Gastroesophageal sphincter (tissue), 4 donors: ENCODE measurements around the gene RNF213. TPM values are rescaled to one million over a fixed set of nuclear protein-coding genes. Genes with fewer than 3 reads are reported as not detected.

Experiments
- ATAC-seq: fragments of 150-250 bp; one replicate; pipeline ENCODE4 v1.9.1; 2016; ENCODE audit warnings: mild to moderate bottlenecking, moderate library complexity
- H3K27ac ChIP-seq, 4 donors: fragments of 200-600 bp; sonication (generic) in 3 of 4; 1 replicate in 3 of 4; 2 replicates in 1 of 4; pipeline ENCODE4 v1.5.1; 2016 to 2019
- H3K27me3 ChIP-seq: fragments of 200-600 bp; sonication (generic); one replicate; pipeline ENCODE4 v1.5.1; 2019
- H3K36me3 ChIP-seq, 2 donors: fragments of 200-600 bp; sonication (generic); one replicate each; pipeline ENCODE4 v1.5.1; 2019; ENCODE audit warnings: control low read depth in 1 of 2
- H3K4me1 ChIP-seq, 3 donors: fragments of 200-600 bp; sonication (generic); 1 replicate in 2 of 3; 2 replicates in 1 of 3; pipeline ENCODE4 v1.5.1; 2016 to 2019; ENCODE audit warnings: control low read depth in 2 of 3
- H3K4me3 ChIP-seq, 2 donors: fragments of 200-600 bp; sonication (generic); one replicate each; pipeline ENCODE4 v1.5.1; 2019; ENCODE audit warnings: mild to moderate bottlenecking in 1 of 2, moderate library complexity in 1 of 2
- H3K9me3 ChIP-seq, 3 donors: fragments of 200-600 bp; sonication (generic); one replicate each; pipeline ENCODE4 v1.5.1; 2017 to 2019; ENCODE audit warnings: control low read depth in 2 of 3
- EP300 ChIP-seq: sonication (generic); formaldehyde crosslinking; IDR thresholded peaks from one replicate; pipeline ENCODE4 v1.6.1; 2017; ENCODE audit warnings: antibody characterized with exemption, mild to moderate bottlenecking
- POLR2A ChIP-seq, 2 donors: fragments of 450-650 bp; IDR thresholded peaks; one replicate each; pipeline ENCODE4 v1.6.1; 2017; ENCODE audit warnings: antibody characterized with exemption in 2 of 2, mild to moderate bottlenecking in 2 of 2, moderate library complexity in 1 of 2
- POLR2AphosphoS5 ChIP-seq: sonication (generic); formaldehyde crosslinking; IDR thresholded peaks from one replicate; pipeline ENCODE4 v1.6.1; 2017; ENCODE audit warnings: antibody characterized with exemption
- WGBS, 2 donors: methylation state at CpG; one replicate each; pipeline ENCODE4 v1.1.5; 2018; ENCODE audit warnings: low coverage in 1 of 2; 5-methylcytosine and 5-hydroxymethylcytosine counted together
- total RNA-seq, 4 donors: library from RNA; depleted of rRNA; stranded (reverse); fragments of >200 nt; gene quantifications; one replicate each; pipeline ENCODE4 v1.1.0, GENCODE V29; 2016
- TF ChIP-seq, protein P1 (sequence below), 4 experiments: fragments of 200-600 bp in 2 of 4; fragments of 450-650 bp in 2 of 4; sonication (generic) in 1 of 4; IDR thresholded peaks; one replicate each; pipeline ENCODE4 v1.5.1; 2017 to 2019; ENCODE audit warnings: antibody characterized with exemption in 4 of 4, mild to moderate bottlenecking in 2 of 4, moderate library complexity in 2 of 4

RNF213 gene
- total RNA-seq, 4 donors from 2014 or later, result 59.2 to 87.6 (median 67.8) TPM

DNA sequence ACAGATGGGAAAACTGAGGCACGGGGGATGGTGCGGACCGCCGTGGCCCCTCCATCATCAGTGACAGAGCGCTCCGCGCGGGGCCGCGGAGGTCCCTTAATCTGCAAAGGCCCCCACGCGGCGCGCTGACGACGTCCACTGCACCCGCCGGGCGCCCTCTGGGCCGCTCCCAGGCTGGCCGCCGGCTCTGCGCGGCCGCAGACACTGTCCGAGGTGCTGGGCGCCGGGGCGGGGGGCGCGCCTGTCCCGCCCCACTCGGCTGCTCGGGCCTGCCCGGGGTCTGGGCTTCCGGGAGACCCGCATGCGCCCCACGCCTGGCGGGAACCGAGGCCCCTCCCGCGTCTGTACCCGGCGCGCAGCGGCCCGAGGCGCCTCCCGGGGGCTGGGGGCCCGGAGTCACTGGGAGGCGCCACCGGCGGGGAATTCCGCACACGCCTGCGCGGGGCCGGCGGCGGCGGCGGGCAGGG lies 550 bp upstream of the RNF213 start:
- H3K27ac ChIP-seq, result peak overlapping the region; percentile 84 to 97 (median 94)
- 0 to 1% methylated on average over 3 to 10 of the region's 63 CpGs for WGBS, 2 donors
- TF ChIP-seq, protein P1, sequence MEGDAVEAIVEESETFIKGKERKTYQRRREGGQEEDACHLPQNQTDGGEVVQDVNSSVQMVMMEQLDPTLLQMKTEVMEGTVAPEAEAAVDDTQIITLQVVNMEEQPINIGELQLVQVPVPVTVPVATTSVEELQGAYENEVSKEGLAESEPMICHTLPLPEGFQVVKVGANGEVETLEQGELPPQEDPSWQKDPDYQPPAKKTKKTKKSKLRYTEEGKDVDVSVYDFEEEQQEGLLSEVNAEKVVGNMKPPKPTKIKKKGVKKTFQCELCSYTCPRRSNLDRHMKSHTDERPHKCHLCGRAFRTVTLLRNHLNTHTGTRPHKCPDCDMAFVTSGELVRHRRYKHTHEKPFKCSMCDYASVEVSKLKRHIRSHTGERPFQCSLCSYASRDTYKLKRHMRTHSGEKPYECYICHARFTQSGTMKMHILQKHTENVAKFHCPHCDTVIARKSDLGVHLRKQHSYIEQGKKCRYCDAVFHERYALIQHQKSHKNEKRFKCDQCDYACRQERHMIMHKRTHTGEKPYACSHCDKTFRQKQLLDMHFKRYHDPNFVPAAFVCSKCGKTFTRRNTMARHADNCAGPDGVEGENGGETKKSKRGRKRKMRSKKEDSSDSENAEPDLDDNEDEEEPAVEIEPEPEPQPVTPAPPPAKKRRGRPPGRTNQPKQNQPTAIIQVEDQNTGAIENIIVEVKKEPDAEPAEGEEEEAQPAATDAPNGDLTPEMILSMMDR (IDR thresholded peaks at IDR 0.05), result peak in 3 of 4 experiments; percentile 20 to 37 (median 25)
- TF ChIP-seq EP300 (no peak), POLR2AphosphoS5 (peak; percentile 28), POLR2A (IDR thresholded peaks at IDR 0.05) (peak; percentile 60 to 67)

DNA sequence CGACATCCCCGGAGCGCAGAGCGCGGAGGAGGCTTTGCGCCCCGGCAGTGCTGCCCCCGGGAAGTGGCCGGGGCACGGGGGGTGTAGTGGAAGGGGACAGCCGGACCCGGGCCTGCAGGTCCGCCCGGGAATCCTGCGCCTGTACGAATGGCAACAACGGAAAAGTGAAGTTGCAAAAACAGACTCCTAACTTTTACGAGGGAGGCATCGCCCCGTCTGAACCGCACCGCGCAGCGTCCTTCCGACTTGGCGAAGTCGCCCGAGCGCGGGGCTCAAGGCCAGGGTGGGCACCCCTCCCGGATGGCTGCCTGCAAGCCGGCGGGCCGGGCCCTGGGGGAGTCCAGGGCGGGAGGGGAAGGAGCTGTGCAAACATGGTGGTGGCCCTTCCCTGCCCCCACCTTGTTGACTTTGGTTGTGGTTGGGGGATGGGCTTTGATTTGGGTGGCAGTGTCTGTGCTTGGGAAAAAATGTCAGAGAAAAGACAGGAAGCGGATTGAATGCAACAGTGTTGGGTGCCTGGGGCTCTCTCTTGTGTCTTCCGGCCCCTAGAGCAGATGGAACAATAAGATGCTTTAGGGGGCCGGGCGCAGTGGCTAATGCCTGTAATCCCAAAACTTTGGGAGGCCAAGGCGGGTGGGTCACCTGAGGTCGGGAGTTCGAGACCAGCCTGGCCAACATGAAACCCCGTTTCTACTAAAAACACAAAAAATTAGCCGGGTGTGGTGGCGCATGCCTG lies 675 bp downstream of the RNF213 start:
- Histone ChIP-seq H3K4me1 (peaks cover 2 to 55% (median 26%) of the 10 kb centered on the region in 3 donors), H3K4me3 (peak overlapping the region; percentile 97 to 99), H3K9me3 (no peaks in the 10 kb centered on the region), H3K27me3 (no peaks in the 10 kb centered on the region), H3K36me3 (peaks cover 0 to 25% of the 10 kb centered on the region in 2 donors), H3K27ac (peak overlapping the region; percentile 96 to 99 (median 98))
- peak; percentile 26 for ATAC-seq
- TF ChIP-seq POLR2A (IDR thresholded peaks at IDR 0.05), result no peak
- 17 to 18% methylated on average over 1 to 8 of the region's 45 CpGs for WGBS, 2 donors

More for the DNA sequence above, 550 bp upstream of the RNF213 start:
- H3K4me3 ChIP-seq, result peak overlapping the region; percentile 63 to 78
- peak; percentile 88 for ATAC-seq
- H3K27me3 ChIP-seq, result no peaks in the 10 kb centered on the region
- peaks cover 2 to 48% (median 26%) of the 10 kb centered on the region in 3 donors for H3K4me1 ChIP-seq
- H3K36me3 ChIP-seq, result peaks cover 0 to 12% of the 10 kb centered on the region in 2 donors
- H3K9me3 ChIP-seq, result no peaks in the 10 kb centered on the region

DNA sequence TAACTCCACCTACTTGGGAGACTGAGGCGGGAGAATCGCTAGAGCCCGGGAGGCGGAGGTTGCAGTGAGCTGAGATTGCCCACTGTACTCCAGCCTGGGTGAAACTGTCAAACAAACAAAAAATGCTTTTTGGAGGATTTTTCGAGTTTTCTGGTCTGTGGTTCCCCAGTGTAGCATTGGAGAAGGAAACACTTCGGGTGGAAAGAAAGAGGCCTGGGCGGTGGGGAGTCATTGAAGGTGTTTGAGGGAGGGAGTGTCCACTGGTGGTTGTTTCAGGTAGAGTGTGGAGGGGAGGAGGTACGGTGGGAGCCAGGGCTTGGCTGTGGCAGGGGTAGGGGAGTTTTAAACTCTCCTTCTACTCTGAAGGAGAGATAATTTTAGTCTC lies 1.2 kb downstream of the RNF213 start:
- Histone ChIP-seq H3K4me1 (peaks cover 2 to 55% (median 26%) of the 10 kb centered on the region in 3 donors), H3K36me3 (peaks cover 0 to 30% of the 10 kb centered on the region in 2 donors), H3K9me3 (no peaks in the 10 kb centered on the region), H3K27me3 (no peaks in the 10 kb centered on the region), H3K27ac (peak overlapping the region; percentile 96 to 99 (median 98)), H3K4me3 (peak overlapping the region; percentile 97 to 99)
- no peak for TF ChIP-seq EP300
- TF ChIP-seq POLR2A (IDR thresholded peaks at IDR 0.05), result no peak
- no peak for TF ChIP-seq POLR2AphosphoS5
- TF ChIP-seq, protein P1 (IDR thresholded peaks at IDR 0.05), result no peak
- 43 to 53% methylated on average over 7 to 8 of the region's 8 CpGs for WGBS, 2 donors
- ATAC-seq, result no peak

DNA sequence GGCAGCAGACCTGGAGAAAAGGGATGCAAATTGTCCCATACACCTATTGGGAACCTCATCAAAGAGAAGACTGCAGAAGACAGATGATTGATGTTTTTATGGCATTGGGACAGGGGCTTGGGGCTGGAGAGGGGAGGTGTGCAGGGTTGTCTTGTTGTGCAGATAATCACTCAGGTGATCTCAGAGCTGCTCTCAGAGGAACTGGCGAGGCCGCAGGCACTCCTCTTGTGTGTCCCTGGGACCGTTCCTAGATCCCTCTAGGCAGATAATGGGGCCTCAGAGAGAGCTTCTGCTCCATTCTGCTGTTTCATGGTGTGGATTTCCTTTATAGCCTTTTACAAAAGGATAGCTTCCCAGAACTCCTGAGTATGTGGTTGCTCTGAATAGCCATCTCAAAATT lies 1.6 kb downstream of the RNF213 start:
- Histone ChIP-seq H3K27me3 (no peaks in the 10 kb centered on the region), H3K4me3 (peak overlapping the region in 1 of 2 donors; percentile 99), H3K36me3 (peaks cover 0 to 34% of the 10 kb centered on the region in 2 donors), H3K9me3 (no peaks in the 10 kb centered on the region), H3K27ac (peak overlapping the region in 3 of 4 donors; percentile 96 to 99 (median 98)), H3K4me1 (peaks cover 2 to 55% (median 26%) of the 10 kb centered on the region in 3 donors)
- TF ChIP-seq POLR2AphosphoS5 (no peak), POLR2A (IDR thresholded peaks at IDR 0.05) (no peak), EP300 (no peak)
- TF ChIP-seq, protein P1 (IDR thresholded peaks at IDR 0.05), result no peak
- WGBS, 2 donors, result 54 to 90% methylated on average over 2 to 3 of the region's 3 CpGs
- no peak for ATAC-seq

DNA sequence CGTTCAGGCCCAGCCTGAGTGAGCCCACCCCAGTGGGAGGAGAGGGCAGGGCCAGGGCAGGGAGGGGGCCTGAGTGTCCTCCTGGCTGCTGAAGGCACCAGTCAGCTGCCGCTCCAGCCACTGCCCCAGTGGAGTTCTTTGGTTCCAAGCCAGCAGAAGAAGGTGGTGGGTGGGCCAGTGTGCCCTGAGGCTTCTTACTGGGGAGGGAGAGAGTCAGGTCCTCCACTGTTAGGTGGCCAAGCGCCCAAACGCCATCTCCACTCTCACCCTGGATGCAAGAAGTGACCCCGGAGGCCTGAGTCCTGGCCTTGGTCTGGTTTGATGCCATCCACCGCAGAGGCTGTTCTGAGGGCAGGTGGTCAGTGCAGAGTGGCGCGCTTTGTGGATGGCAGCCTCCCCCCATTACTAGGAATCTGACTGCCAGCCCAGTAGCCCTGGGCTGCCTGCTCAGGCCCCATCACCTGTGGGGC lies 2.2 kb downstream of the RNF213 start:
- no peak for TF ChIP-seq EP300
- TF ChIP-seq, protein P1 (IDR thresholded peaks at IDR 0.05), result no peak
- no peak for TF ChIP-seq POLR2A (IDR thresholded peaks at IDR 0.05)
- no peak for TF ChIP-seq POLR2AphosphoS5
- H3K36me3 ChIP-seq, result peaks cover 0 to 39% of the 10 kb centered on the region in 2 donors
- peak overlapping the region; percentile 21 to 47 for H3K4me3 ChIP-seq
- no peaks in the 10 kb centered on the region for H3K9me3 ChIP-seq
- H3K27me3 ChIP-seq, result no peaks in the 10 kb centered on the region
- no CpG with 5 or more reads among the region's 8 CpGs for WGBS, 2 donors
- peaks cover 2 to 55% (median 26%) of the 10 kb centered on the region in 3 donors for H3K4me1 ChIP-seq
- peak overlapping the region; percentile 12 to 99 (median 97) for H3K27ac ChIP-seq
- ATAC-seq, result no peak
